Ovary (tissue), 9 donors: Measurements from ENCODE around the gene RPL21. TPM values are rescaled to one million over a fixed set of nuclear protein-coding genes. Genes with fewer than 3 reads are reported as not detected.
"Not testable (repeated sequence)": the region's sequence is repeated elsewhere in the genome, so short reads cannot be mapped to it uniquely, and the experiment has no call there.

Experiments
- DNase-seq, 5 donors: peaks; one replicate each; pipeline ENCODE4 v3.0.0-alpha.2; 2019 to 2020
- H3K27ac ChIP-seq, 2 donors: fragments of 200-600 bp; one replicate each; pipeline versions ENCODE4 v1.5.1 to v1.8.0; 2019 to 2022
- H3K27me3 ChIP-seq: fragments of 200-600 bp; one replicate; pipeline ENCODE4 v1.8.0; 2022
- H3K36me3 ChIP-seq: fragments of 200-600 bp; sonication (generic); one replicate; pipeline ENCODE4 v1.5.1; 2019
- H3K4me1 ChIP-seq: one replicate; pipeline ENCODE4 v1.8.1; 2013; ENCODE audit warnings: mild to moderate bottlenecking, moderate library complexity; ENCODE audit not compliant: insufficient read depth
- H3K4me3 ChIP-seq: fragments of 200-600 bp; sonication (generic); one replicate; pipeline ENCODE4 v1.5.1; 2017
- H3K9me3 ChIP-seq, 2 donors: fragments of 200-600 bp in 1 of 2; sonication (generic) in 1 of 2; one replicate each; pipeline versions ENCODE4 v1.5.1 to v1.8.1; 2013 to 2019; ENCODE audit warnings: mild to moderate bottlenecking in 1 of 2, moderate library complexity in 1 of 2
- EP300 ChIP-seq: sonication (generic); formaldehyde crosslinking; IDR thresholded peaks from one replicate; pipeline ENCODE4 v1.6.1; 2017; ENCODE audit warnings: antibody characterized with exemption
- POLR2A ChIP-seq: fragments of 450-650 bp; IDR thresholded peaks from one replicate; pipeline ENCODE4 v1.6.1; 2017; ENCODE audit warnings: antibody characterized with exemption, mild to moderate bottlenecking, moderate library complexity
- WGBS, 3 donors: extraction: QIAGEN DNeasy Blood & Tissue Kit in 1 of 3; methylation state at CpG; one replicate each; pipeline versions ENCODE4 v1.1.5 to v1.1.7; 2013 to 2017; 5-methylcytosine and 5-hydroxymethylcytosine counted together
- intact Hi-C, 4 donors: fragments of 100-400 bp; cut with DNase I; formaldehyde crosslinking; loops; one replicate each; pipeline versions ENCODE4 v1.11.0 to v1.15.1; 2022 to 2023
- polyA plus RNA-seq, 2 donors: library from polyadenylated mRNA; stranded (reverse); fragments of 200-250 nt in 1 of 2; fragments of 350-450 nt in 1 of 2; fragmentation: Illumina TruSeq in 1 of 2; extraction: RNeasy Lipid Tissue Mini Kit (QIAGEN cat#74804) in 1 of 2; gene quantifications; one replicate each; pipeline ENCODE4 v1.2.3, GENCODE V29; 2013 to 2014
- total RNA-seq, 7 donors: library from RNA; depleted of rRNA in 2 of 7; stranded (reverse); fragments of >200 nt in 2 of 7; fragmentation: NEBNext Ultra II Directional in 3 of 7; extraction: Animal tissue kit (Norgen Biotek cat#: 25700) in 3 of 7; gene quantifications; one replicate each; pipeline versions ENCODE4 v1.1.0 to v1.2.4, GENCODE V29; 2016 to 2023
- TF ChIP-seq, protein P1 (sequence below), 3 donors: fragments of 450-650 bp in 2 of 3; fragments of 200-600 bp in 1 of 3; IDR thresholded peaks; one replicate each; pipeline versions ENCODE4 v1.5.1 to v1.8.0; 2016 to 2022; ENCODE audit warnings: antibody characterized with exemption in 3 of 3, mild to moderate bottlenecking in 1 of 3
- donor health status: DM: no; HTN: no; CAD: no; lungs with moderate emphysema.
- donor health status: DM: no; HTN: no; CAD: no.
- donor health status: Bipolar disorder and iron deficiency.
- donor health status: DM: yes; HTN: yes; CAD: no.
- donor health status: DM: no; HTN: no; CAD: no.
- donor health status: DM: yes; HTN: yes; CAD: no.

RPL21 gene
- total and polyA plus RNA-seq, 9 donors, result 1,871 to 4,783 (median 2,244) TPM

DNA sequence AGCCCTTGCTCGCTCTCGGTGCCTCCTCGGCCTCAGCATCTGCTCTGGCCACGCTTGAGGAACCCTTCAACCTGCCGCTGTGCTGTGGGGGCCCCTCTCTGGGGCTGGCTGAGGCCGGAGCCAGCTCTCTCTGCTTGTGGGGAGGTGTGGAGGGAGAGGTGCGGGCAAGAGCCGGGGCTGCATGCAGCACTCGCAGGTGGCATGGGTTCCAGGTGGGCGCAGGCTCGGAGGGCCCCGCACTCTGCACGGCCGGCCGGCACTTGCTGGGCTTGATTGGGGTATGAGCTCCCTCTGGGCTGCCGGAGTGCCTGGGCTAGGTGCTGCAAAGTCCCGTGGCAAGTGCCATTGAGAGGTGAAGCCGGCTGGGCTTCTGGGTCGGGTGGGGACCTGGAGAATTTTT is 31.7 kb upstream of the RPL21 start:
- WGBS, 3 donors, result 87 to 90% (median 90%) methylated on average over 17 to 19 of the region's 19 CpGs
- Histone ChIP-seq H3K27ac (no peak overlapping the region), H3K4me1 (no peaks in the 10 kb centered on the region), H3K9me3 (no peaks in the 10 kb centered on the region), H3K4me3 (no peak overlapping the region), H3K27me3 (no peaks in the 10 kb centered on the region), H3K36me3 (no peaks in the 10 kb centered on the region)
- no peak for DNase-seq
- no peak for TF ChIP-seq POLR2A
- TF ChIP-seq, protein P1, sequence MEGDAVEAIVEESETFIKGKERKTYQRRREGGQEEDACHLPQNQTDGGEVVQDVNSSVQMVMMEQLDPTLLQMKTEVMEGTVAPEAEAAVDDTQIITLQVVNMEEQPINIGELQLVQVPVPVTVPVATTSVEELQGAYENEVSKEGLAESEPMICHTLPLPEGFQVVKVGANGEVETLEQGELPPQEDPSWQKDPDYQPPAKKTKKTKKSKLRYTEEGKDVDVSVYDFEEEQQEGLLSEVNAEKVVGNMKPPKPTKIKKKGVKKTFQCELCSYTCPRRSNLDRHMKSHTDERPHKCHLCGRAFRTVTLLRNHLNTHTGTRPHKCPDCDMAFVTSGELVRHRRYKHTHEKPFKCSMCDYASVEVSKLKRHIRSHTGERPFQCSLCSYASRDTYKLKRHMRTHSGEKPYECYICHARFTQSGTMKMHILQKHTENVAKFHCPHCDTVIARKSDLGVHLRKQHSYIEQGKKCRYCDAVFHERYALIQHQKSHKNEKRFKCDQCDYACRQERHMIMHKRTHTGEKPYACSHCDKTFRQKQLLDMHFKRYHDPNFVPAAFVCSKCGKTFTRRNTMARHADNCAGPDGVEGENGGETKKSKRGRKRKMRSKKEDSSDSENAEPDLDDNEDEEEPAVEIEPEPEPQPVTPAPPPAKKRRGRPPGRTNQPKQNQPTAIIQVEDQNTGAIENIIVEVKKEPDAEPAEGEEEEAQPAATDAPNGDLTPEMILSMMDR (IDR thresholded peaks at IDR 0.05), result no peak
- TF ChIP-seq EP300, result no peak
- intact Hi-C loops, result no loop called here

DNA sequence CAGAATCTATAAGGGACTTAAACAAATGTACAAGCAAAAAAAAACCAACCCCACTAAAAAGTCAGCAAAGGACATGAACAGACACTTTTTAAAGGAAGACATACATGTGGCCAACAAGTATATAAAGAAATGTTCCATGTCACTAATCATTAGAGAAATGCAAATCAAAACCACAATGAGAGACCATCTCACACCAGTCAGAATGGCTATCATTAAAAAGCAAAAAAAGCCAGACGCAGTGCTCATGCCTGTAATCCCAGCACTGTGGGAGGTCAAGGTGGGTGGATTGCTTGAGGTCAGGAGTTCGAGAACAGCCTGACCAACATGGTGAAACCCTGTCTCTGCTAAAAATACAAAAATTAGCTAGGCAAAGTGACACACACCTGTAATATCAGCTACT is 29.3 kb upstream of the RPL21 start:
- H3K27ac ChIP-seq, H3K36me3 ChIP-seq, intact Hi-C loops, DNase-seq, H3K4me1 ChIP-seq, H3K9me3 ChIP-seq, H3K27me3 ChIP-seq, H3K4me3 ChIP-seq: not testable (repeated sequence)
- WGBS, 3 donors, result 50 to 58% (median 57%) methylated on average over 2 of the region's 2 CpGs

DNA sequence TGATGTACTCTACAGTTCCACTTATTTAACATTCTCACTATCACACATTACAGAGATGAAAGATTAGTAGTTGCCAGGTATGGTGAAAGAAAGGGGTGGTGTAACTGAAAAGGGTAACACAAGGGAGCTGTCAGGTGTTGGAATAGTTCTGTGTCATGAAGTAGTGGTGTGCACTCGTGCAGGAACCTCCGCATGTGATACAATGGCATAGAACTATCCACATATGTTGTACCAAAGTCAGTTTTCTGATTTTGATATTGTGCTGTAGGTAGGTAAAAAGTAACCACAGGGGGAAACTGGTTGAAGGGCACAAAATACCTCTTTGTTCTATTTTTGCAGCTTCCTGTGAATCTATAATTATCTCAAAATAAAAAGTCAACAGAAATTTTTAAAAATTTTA is 24.4 kb upstream of the RPL21 start:
- Histone ChIP-seq H3K9me3 (no peaks in the 10 kb centered on the region), H3K36me3 (no peaks in the 10 kb centered on the region), H3K4me3 (no peak overlapping the region), H3K27me3 (no peaks in the 10 kb centered on the region), H3K4me1 (no peaks in the 10 kb centered on the region), H3K27ac (no peak overlapping the region)
- WGBS, 3 donors, result 79 to 92% (median 92%) methylated on average over 2 of the region's 2 CpGs
- DNase-seq, result no peak
- no peak for TF ChIP-seq EP300
- TF ChIP-seq, protein P1 (IDR thresholded peaks at IDR 0.05), result no peak
- no peak for TF ChIP-seq POLR2A
- intact Hi-C loops, result no loop called here

DNA sequence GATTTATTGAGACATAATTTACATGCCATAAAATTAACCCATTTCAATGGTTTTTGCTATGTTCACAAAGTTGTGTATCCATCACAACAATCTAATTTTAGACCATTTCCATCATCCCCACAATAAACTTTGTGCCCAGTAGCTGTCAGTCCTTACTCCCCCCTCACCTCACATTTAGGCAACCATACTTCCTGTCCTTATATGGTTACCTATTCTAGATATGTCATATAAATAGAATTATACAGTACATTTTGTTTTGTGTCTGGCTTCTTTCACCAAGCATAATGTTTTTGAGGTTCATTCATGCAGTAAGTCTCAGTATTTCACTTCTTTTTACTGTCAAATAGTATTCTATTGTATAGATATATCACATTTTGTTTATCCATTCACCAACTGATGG is 23.2 kb upstream of the RPL21 start:
- Histone ChIP-seq H3K9me3 (no peaks in the 10 kb centered on the region), H3K4me1 (no peaks in the 10 kb centered on the region), H3K27me3 (no peaks in the 10 kb centered on the region), H3K27ac (no peak overlapping the region), H3K36me3 (no peaks in the 10 kb centered on the region), H3K4me3 (no peak overlapping the region)
- DNase-seq, result no peak
- intact Hi-C loops, result no loop called here
- TF ChIP-seq POLR2A (no peak), EP300 (no peak)
- TF ChIP-seq, protein P1 (IDR thresholded peaks at IDR 0.05), result no peak

DNA sequence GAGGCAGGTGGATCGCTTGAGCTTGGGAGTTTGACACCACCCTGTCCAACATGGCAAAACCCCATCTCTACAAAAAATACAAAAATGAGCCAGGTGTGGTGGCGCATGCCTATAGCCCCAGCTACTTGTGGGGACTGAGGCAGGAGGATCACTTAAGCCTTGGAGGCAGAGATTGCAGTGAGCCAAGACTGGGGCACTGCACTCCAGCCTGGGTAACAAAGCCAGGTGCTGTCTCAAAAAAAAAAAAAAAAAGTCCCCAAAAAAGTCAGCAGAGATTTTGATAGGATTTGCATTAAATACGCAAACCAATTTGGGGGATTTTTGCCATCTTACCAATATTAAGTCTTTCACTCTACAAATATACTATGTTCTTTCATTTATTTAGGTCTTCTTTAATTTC is 21.7 kb upstream of the RPL21 start:
- intact Hi-C loops, result no loop called here
- Histone ChIP-seq H3K27me3 (no peaks in the 10 kb centered on the region), H3K27ac (no peak overlapping the region), H3K36me3 (no peaks in the 10 kb centered on the region), H3K4me3 (no peak overlapping the region), H3K9me3 (no peaks in the 10 kb centered on the region), H3K4me1 (no peaks in the 10 kb centered on the region)
- 95 to 99% (median 99%) methylated on average over 3 of the region's 3 CpGs for WGBS, 3 donors
- DNase-seq, result no peak
- TF ChIP-seq, protein P1 (IDR thresholded peaks at IDR 0.05), result no peak
- no peak for TF ChIP-seq POLR2A
- no peak for TF ChIP-seq EP300
